ENCODE results near the gene SLC19A2. TPM values are rescaled to one million over a fixed set of nuclear protein-coding genes. Genes with fewer than 3 reads are reported as not detected.

SLC19A2 gene
- polyA plus RNA-seq, 1 of the 3 experiments (the other 2 are of a cell fraction) = 3.4 TPM

DNA sequence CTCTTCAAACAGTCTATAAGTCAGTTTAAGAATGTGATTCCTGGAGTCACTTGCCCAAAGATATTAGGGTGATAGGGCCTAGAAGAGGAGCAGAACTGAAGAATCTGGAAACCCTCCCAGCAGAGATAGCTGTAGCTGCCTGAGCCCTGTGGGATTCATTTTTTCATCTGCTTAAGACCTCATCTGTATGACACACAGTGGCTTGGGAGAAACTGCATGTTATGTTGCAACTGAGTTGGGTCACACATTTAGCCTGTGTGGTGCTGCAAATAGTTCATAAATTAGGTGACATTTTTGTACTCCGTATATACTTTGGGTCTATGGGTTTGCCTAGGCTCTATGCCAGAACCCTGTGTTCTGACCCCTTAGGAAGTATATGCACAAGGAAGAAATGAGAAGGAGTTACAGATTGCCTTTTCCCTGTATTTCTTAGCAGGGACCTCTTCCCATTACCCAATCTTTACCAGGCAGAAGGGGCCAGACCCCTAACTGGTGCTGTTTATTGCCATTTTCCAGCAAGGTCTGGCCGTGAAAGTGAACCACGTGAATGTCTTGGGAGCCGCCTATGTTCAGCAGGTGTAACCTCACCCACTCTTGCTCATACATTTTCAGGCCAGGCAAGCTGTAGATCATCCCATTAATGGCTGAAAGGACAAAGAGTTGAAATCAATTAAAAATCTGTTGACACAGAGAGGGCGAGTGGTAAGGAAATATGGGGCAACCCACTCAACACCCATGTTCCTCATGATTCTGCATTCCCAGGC lies 41.9 kb upstream of the SLC19A2 start:
- Histone ChIP-seq H3K9me2 (no peaks in the 10 kb centered on the region), H3K79me2 (ENCODE audit: insufficient read depth) (no peaks in the 10 kb centered on the region), H2AFZ (ENCODE audit: low read depth) (no peak overlapping the region), H3K9me3 (no peaks in the 10 kb centered on the region), H4K20me1 (ENCODE audit: insufficient read depth) (no peaks in the 10 kb centered on the region), H3K4me1 (ENCODE audit: control insufficient read depth in 1 of 2, insufficient read depth in 2 of 2, low read depth in 1 of 2, low read length in 1 of 2) (no peaks in the 10 kb centered on the region; a peak in 1 of 4 replicates), H3F3A (replicated peaks; ENCODE audit: insufficient read depth) (no peaks in the 10 kb centered on the region), H3K27me3 (ENCODE audit: insufficient read depth) (no peaks in the 10 kb centered on the region), H3K27ac (ENCODE audit: low read depth in 2 of 2, low read length in 1 of 2) (no peak overlapping the region), H3K9ac (no peak overlapping the region), H3K4me3 (ENCODE audit: low read depth in 2 of 2, low read length in 1 of 2) (no peak overlapping the region), H3K36me3 (replicated peaks in 1 of 2; ENCODE audit: control insufficient read depth in 1 of 2, insufficient read depth in 2 of 2, low read length in 1 of 2) (no peaks in the 10 kb centered on the region), H3K4me2 (no peak overlapping the region)
- whole genome bisulfite sequencing (ENCODE audit: low lambda C conversion rate) = 84% methylated on average over 5 of the region's 5 CpGs
- ChIA-PET CTCF (interaction anchor here (1.0 kb wide), 1 partner anchor 21 kb away, joined by 3 read pairs; no protein-coding TSS in a partner anchor), POLR2A (no interaction called here)
- DNase-seq = no peak
- no peak for TF ChIP-seq RCOR1 (IDR thresholded peaks at IDR 0.05; ENCODE audit: low read length)
- no peak for TF ChIP-seq JUND (IDR thresholded peaks at IDR 0.05)
- TF ChIP-seq NRF1 (IDR thresholded peaks at IDR 0.05; ENCODE audit: low read depth, low read length) = no peak
- no peak for TF ChIP-seq EZH2phosphoT487 (IDR thresholded peaks at IDR 0.05; ENCODE audit: borderline replicate concordance, low read depth)
- no peak for TF ChIP-seq NFIC (IDR thresholded peaks at IDR 0.05; ENCODE audit: borderline replicate concordance)
- no peak for TF ChIP-seq ELF1 (IDR thresholded peaks at IDR 0.05)
- TF ChIP-seq, protein P1, sequence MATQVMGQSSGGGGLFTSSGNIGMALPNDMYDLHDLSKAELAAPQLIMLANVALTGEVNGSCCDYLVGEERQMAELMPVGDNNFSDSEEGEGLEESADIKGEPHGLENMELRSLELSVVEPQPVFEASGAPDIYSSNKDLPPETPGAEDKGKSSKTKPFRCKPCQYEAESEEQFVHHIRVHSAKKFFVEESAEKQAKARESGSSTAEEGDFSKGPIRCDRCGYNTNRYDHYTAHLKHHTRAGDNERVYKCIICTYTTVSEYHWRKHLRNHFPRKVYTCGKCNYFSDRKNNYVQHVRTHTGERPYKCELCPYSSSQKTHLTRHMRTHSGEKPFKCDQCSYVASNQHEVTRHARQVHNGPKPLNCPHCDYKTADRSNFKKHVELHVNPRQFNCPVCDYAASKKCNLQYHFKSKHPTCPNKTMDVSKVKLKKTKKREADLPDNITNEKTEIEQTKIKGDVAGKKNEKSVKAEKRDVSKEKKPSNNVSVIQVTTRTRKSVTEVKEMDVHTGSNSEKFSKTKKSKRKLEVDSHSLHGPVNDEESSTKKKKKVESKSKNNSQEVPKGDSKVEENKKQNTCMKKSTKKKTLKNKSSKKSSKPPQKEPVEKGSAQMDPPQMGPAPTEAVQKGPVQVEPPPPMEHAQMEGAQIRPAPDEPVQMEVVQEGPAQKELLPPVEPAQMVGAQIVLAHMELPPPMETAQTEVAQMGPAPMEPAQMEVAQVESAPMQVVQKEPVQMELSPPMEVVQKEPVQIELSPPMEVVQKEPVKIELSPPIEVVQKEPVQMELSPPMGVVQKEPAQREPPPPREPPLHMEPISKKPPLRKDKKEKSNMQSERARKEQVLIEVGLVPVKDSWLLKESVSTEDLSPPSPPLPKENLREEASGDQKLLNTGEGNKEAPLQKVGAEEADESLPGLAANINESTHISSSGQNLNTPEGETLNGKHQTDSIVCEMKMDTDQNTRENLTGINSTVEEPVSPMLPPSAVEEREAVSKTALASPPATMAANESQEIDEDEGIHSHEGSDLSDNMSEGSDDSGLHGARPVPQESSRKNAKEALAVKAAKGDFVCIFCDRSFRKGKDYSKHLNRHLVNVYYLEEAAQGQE (IDR thresholded peaks at IDR 0.05; ENCODE audit: low read depth, low read length) = no peak
- TF ChIP-seq SIN3A (IDR thresholded peaks at IDR 0.05; ENCODE audit: borderline replicate concordance, low read depth, low read length) = no peak
- TF ChIP-seq, protein P2, sequence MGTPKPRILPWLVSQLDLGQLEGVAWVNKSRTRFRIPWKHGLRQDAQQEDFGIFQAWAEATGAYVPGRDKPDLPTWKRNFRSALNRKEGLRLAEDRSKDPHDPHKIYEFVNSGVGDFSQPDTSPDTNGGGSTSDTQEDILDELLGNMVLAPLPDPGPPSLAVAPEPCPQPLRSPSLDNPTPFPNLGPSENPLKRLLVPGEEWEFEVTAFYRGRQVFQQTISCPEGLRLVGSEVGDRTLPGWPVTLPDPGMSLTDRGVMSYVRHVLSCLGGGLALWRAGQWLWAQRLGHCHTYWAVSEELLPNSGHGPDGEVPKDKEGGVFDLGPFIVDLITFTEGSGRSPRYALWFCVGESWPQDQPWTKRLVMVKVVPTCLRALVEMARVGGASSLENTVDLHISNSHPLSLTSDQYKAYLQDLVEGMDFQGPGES (IDR thresholded peaks at IDR 0.05; ENCODE audit: low read depth, low read length) = no peak
- TF ChIP-seq, protein P3, sequence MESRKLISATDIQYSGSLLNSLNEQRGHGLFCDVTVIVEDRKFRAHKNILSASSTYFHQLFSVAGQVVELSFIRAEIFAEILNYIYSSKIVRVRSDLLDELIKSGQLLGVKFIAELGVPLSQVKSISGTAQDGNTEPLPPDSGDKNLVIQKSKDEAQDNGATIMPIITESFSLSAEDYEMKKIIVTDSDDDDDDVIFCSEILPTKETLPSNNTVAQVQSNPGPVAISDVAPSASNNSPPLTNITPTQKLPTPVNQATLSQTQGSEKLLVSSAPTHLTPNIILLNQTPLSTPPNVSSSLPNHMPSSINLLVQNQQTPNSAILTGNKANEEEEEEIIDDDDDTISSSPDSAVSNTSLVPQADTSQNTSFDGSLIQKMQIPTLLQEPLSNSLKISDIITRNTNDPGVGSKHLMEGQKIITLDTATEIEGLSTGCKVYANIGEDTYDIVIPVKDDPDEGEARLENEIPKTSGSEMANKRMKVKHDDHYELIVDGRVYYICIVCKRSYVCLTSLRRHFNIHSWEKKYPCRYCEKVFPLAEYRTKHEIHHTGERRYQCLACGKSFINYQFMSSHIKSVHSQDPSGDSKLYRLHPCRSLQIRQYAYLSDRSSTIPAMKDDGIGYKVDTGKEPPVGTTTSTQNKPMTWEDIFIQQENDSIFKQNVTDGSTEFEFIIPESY (IDR thresholded peaks at IDR 0.05; ENCODE audit: borderline replicate concordance, low read depth) = no peak
- TF ChIP-seq TCF12 (IDR thresholded peaks at IDR 0.05) = no peak
- TF ChIP-seq, protein P4, sequence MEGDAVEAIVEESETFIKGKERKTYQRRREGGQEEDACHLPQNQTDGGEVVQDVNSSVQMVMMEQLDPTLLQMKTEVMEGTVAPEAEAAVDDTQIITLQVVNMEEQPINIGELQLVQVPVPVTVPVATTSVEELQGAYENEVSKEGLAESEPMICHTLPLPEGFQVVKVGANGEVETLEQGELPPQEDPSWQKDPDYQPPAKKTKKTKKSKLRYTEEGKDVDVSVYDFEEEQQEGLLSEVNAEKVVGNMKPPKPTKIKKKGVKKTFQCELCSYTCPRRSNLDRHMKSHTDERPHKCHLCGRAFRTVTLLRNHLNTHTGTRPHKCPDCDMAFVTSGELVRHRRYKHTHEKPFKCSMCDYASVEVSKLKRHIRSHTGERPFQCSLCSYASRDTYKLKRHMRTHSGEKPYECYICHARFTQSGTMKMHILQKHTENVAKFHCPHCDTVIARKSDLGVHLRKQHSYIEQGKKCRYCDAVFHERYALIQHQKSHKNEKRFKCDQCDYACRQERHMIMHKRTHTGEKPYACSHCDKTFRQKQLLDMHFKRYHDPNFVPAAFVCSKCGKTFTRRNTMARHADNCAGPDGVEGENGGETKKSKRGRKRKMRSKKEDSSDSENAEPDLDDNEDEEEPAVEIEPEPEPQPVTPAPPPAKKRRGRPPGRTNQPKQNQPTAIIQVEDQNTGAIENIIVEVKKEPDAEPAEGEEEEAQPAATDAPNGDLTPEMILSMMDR (IDR thresholded peaks at IDR 0.05) = no peak
- no peak for TF ChIP-seq POLR2AphosphoS5 (IDR thresholded peaks at IDR 0.05; ENCODE audit: low read depth, low read length)
- no peak for TF ChIP-seq SMC3 (IDR thresholded peaks at IDR 0.05; ENCODE audit: low read depth, low read length)

Measured in SK-N-SH (cell line).